HG02840 (cell line): ENCODE results near the gene ELK1.

Source experiments
- ATAC-seq: cut with Tn5 transposase; IDR thresholded peaks from one replicate; pipeline ENCODE4 v1.9.1; 2021; ENCODE audit warnings: mild to moderate bottlenecking, moderate library complexity, moderate number of reproducible peaks; ENCODE audit not compliant: unreplicated experiment, low FRiP score

ELK1 gene

DNA sequence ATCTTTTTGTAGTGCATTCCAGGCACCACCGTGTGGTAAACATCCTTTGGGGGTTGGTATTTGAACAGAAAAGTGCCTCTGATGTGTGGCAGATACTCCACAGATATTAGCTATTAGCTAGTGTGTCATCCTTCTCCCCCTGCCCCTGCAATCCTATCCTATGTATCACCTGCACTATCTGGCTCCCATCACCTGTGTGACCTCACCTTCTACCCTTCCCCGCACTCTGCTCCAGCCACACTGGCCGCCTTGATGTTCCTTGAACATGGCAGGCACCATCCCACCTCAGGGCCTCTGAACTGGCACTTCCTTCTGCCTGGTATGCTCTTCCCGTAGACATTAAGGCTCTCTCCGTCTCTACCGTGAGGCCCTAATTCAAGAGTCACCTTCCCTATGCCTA lies 3.7 kb downstream of the ELK1 start:
- ATAC-seq: no peak

DNA sequence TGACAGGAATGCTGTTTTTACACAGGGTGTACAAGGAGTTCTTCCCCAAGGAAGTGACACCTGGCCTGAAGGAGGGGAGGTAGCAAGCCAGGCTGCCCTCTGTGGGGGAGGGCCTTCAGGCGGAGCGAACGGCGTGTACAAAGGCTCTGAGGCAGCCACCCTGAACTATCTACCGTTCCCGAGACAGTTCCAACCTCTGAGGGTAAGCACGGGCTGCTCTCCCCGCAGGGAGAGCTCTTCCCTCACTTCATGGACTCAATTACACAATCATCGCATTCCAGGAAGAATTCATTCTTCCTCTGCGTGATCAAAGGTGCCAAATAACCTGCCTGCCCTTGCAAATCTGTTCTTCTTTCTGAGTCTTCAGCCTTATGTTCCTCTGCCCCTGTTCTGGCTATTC lies 4.8 kb downstream of the ELK1 start:
- ATAC-seq: no peak

DNA sequence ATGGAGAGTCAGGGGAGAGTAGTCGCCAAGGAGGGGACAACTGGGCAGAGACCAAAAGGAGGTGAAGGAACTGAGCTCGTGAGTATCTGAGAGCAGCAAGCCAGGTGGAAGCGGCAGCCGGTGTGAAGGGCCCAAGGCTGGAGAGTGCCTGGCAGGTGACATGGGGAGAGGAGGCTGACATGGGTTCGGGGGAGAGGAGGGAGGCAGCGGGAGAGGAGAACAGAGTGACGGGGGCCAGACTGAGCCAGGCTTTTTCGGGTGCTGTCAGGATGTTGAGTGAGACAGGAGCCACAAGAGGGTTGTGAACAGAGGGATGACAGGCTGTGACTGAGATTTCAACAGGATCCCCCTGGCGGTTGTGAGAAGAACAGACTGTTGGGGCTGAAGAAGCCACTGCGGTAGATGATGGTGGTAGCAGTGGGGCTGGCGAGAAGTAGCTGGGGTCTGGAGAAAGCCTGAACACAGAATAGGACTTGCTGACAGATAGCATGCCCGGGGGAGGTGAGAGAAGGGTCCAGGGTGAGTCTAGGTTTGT lies 5.7 kb downstream of the ELK1 start:
- ATAC-seq: no peak

DNA sequence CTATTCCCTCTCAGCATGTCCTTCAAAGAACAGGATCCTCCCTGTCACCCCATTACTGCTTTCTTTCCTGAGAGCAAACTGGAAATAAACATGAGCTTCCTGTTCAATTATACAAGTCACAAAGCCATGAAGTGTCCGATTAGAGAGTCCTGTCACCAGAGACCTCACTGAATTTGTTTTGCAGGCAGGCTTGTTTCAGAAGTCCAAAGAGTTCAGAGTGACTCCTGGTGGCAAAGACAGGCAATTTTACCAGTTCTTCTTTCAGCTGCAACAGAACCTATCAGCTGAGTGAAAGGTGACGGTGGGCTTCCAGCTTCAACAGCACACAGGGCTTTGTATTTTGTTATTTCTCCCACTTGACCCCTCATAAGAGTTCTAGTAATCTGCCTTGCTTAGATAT lies 6.4 kb downstream of the ELK1 start:
- no peak for ATAC-seq

DNA sequence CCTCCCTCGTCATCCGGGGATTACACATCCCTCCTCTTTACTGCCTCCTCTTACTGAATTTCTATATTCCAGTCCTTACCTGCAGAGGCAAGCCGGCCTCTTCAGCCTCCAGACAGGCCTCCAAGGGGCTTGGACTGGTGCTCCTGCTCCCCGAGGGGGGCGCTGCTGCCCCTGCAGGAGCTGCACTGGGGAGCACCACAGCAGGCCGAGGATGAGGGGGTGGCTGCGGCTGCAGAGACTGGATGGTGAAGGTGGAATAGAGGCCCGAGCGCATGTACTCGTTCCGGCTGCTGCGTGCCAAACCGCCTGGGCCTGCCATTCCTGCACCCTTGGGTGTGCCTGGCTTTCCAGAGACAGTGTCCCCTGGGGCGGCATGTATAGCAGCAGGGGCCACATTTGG lies 11.5 kb downstream of the ELK1 start:
- ATAC-seq: no peak

DNA sequence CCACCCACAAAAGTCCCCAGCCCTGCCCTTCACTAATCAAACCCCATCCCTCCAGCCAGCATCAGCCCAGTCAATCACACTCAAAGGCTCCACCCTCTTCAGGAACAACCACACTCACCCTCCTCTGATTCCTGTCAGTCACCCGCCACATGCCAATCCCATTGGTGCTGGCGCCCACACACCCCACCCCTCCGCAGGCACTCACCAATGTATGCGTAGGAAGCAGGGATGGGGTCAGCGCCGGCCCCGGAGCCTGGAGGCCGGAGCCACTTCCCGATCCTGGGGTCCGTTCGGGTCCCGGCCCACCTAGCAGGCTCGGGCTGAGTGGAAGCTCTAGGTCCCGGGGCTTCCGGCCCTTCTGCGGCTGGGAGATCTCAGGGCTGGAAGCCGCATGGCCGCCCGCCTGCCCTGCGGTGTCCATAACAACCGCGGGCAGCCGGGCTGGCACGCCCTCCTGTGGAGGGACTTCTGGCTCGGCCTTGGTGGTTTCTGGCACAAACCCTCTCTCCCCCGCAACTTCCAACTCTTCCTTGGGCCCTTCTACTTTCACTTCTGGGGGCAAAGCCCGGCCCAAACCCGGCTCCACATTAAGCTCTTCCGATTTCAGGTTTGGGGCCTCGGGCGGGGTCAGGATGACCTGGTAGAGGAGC lies 12.7 kb downstream of the ELK1 start:
- ATAC-seq: no peak

DNA sequence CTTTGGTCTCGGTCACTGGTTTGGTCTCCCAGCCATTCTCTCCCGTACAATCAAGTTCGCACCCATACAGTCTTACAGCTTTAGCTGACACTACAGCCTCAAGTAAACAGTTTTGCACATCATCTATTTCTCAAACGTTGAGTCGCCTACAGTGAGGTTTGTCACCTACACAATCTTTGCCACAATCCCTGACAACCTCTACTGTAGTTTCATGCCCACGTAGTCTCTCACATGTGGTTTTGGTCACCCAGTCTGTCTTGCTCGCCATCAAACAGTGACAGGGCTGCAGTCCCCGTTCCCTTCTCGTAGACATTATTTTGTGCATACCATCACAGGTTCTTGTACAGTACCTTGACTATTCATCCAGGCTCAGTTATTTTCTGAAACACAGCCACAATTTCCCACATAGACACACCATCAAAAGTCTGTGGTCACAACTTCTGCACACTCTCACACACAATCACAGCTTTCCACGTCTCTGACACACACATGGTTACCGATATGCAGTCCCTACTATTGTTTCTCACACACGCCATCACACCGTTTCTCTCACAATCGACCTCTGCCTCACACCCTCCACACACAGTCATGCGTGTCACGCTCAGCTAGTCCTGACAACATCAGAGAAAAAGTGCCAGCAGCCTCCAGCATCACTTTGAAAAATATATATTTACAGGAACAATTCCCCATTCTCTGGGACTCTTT lies 15.3 kb downstream of the ELK1 start:
- no peak for ATAC-seq

DNA sequence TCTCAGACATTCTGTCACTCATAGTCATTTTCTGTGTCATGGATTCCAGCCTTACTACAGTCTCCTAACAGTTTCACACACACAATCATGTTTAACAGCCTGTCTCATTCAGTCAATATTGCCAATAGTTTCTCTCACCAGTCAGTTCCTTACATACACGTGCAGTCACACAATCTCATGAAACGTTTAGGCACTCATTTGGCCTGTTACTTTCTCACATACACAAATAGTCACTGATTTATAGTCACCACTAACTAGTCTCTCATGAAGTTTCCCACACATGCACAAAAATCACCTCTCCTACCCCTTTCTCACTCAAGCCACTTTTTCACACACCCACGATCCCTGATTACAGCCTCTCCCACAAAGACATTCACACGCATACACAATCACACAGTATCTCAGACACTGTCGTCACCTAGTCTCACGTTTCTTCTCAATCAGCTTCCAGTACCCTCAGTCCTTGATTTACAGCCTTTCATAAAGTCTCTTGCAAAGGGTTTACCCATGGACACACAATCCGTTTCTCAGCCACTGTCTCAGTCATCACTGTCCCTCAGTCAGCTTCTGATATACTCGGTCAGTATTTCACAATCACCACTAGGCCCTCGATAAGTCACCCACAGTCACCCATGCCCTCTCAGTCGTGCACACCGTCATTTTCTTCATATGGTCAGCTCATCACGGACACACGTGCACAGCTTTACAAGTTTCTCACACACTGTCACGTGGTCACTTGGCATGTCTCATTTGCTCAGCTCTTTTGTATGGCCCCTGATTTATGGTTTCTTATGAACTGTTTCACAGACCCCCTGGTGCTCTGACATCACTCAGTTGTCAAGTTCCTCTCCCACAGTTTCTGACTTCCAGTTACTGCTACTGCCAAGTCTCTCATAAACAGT lies 16.4 kb downstream of the ELK1 start:
- ATAC-seq: no peak

DNA sequence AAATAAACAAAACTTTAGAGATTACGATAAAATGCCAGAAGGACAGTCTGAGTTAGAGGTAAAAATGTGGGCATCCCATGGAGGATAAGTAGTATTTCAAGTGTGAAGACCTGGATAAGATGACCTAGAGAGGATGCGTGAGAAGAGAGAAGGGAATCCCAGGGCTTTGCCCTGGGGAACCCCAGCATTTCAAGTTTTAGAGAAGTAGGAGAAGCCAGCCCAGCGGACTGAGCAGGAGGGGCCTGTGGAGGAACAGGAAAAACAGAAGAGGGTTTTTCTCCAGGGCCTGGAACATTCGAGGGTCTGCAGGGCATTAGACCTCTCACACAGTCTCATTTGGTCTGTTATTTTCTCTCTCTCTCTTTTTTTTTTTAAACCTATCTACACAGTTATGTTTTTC lies 17.7 kb downstream of the ELK1 start:
- no peak for ATAC-seq

DNA sequence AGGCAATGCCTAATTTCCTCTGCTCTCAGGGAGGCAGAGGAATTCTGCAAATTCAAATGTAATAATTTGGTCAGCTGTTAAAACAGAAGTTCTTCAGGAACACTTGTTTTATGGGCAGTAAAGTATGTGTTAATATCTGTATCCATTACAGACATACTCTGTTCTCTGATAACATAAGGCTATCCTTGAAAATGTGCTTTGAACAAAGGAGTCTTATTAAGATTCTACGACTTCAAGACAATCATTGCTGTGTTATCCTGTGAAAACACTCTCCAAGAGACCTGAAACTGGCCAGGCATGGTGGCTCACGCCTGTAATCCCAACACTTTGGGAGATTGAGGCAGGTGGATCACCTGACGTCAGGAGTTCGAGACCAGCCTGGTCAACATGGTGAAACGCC lies 18.7 kb downstream of the ELK1 start:
- ATAC-seq: no peak

DNA sequence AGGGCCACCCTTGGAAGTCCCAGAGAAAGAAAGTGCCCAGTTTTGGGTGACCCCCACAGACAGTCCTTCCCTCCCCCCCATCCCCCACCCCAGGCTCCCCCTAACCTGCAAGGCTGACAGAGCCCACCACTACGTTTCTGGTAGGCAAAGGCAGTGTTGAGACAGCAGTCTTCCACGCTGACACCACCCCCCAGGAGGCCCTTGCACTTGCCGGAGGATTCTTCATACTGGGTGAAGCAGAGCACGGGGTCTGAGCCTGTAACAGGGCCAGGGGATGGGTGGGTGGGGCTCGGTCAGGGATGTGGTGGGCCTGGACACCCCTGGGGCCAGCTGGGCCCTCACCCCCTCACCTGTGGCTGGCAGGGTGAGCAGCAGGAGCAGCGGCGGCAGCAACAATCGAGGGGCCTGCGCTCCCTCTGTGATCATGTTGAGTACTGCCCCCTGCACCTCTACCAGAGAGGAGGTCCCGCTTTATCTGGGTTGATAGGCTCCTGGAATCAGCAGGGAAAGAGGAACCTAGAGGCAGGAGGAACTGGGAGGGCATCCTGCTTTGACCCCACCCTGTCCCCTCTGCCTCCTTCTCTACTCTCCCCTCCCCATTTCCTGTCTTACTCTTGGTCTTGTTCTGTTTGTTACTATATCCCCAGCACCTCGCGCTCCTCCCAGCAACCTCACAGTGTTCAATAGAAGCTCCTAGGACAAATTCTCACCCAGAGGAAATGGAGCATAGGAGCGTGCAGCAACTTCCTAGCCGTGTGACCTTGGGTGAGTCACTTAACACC lies 20.8 kb downstream of the ELK1 start, which contains the start of gene CFP:
Gene CFP (minus strand): TSS at position 512 of the 782 bp plus-strand sequence. CDS start 86 bp downstream, at position 426.
- no peak for ATAC-seq

DNA sequence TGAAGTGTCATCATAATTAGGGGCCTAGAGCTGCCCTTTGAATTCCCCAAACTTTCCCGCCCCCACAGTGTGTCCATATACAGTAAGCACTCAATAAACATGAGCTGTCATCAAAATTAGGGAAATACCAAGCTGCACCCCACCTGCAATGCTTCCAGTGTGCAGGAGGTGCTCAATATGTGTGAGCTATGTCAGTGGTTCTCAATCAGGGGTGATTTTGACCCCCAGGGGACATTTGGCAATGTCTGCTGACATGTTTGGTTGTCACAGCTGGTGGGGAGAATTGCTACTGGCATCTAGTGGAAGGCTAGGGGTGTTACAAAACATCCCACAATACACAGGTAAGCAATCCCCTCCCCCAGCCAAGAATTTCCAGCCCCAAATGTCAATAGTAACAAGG lies 21.4 kb downstream of the ELK1 start:
- ATAC-seq: no peak

DNA sequence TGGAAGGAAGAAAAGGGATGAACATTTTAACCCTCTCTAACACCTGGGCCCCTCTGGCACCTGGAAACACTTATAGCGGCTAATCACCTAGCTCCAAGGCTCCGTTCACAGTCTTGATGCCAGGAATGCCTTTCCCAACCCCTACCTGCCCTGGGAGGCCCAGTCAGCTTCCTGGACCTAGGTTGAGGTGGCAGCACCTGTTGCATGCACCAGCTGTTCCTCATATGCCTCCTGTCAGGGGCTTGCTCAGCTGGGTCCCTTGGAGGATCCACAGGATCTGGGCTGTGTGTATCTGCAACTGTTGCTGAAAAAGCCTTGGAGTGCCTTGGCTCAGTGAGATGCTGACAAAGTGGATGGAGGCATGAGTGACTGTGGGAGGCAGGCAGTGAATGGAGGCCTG lies 25.0 kb downstream of the ELK1 start:
- ATAC-seq: no peak

DNA sequence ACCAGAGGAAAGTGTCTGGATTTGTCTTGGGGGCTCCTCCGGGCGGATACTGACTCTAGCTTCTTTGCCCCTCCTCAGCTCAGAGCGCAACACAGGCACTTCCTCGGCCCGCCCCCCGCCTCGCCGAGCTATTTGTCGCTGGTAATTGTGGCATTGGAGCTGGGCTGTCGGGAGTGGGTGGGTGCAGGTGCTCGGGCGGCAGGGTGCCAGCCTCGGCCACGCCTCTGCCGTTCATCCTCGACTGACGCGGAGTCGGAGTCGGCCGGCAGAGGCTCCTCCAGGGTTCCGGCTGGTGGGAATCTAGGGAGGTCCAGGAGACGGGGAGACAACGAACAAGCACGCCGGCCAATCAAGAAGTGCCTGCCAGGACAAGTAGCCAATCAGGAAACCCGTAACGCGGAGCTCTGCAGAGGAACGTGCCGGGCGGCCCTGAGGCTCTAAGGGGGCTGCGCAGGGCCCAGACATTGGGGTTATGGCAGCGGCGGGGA lies 26.8 kb downstream of the ELK1 start:
- ATAC-seq: no peak

DNA sequence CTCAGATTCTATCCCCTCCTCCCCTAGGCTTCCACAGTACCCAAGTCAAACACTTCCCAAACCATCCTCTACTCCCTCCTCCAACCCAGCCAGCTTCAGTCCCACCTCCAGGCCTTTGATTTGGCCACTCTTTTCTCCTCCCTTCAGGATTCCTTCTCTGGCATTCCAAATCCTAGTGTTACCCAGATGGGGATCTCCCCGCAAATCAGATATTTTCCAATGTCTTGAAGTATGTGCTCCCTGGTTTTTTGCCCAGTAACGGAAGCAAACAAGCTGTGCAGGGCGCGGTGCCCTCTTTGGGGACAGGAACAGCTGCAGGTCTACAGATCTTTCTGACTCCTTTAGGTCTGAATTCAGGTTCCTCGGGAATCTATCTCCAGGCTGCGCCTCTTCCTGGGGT lies 28.5 kb downstream of the ELK1 start:
- ATAC-seq: no peak

DNA sequence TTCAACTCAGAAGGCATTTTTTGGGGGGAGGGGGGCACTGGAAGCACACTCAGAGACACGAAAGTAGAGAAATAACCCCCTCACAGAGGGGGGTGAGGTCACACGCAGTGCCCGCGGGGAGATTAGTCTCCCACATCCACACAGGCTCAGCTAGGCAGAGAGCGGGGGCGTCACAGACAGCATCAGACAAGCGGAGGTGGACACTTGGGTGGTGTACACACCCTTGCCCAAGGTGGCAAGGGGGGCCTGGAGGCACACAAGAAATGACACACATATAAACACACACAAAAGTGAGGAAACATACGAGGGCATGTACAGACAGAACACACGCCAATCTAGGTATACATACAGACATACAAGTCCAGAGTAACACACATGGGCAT lies 30.1 kb downstream of the ELK1 start:
- no peak for ATAC-seq

DNA sequence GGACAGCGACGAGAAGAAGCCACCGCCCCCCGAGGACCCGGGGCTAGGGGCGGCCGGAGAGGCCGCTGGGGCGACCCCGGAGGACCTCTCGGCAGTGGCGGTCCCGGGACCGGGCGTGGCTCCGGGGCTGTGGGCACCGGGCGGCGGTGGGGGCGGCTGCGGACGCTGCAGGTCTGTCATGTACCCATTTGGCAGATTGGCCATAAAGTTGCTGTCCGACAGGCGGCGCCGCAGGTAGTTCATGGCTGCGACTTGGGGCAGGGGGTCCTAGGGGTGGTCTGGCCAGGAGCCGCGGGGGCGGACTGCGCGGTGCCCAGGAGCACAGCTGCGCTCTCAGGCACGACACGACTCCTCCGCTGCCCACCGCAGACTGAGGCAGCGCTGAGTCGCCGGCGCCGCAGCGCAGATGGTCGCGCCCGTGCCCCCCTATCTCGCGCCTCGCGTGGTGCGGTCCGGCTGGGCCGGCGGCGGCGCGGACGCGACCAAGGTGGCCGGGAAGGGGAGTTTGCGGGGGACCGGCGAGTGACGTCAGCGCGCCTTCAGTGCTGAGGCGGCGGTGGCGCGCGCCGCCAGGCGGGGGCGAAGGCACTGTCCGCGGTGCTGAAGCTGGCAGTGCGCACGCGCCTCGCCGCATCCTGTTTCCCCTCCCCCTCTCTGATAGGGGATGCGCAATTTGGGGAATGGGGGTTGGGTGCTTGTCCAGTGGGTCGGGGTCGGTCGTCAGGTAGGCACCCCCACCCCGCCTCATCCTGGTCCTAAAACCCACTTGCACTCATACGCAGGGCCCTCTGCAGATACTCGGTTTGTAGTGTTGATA lies 30.7 kb downstream of the ELK1 start, which contains the start of gene SYN1:
Gene SYN1 (minus strand): TSS at position 372 of the 817 bp plus-strand sequence. CDS start 129 bp downstream, at position 243.
- ATAC-seq: no peak

DNA sequence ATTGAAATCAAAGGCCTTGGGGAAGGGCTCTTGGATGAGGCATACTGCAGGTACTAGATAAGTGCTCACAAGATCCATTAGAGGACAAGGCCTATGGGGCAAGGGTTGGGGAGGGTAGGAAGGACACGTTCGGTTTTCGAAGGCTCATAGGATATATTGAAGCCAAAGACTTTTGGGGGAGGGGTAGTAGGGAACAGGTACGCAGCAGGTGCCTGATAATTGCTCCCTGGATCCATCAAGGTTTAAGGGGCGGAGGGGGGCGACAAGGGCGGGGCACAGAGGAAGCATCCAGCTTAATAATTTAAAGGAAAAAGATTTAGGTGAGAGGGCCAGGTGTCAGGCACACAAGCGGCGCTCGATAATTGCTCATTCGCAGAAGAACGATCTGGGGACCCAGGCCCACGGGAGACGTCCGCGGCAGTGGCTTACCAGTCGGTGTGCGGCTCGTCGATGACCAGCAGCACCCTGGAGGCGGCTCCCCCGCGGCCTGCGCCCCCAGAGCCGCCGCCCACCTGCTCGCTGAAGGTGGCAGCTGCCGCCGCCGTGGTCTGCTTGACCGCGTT lies 31.4 kb downstream of the ELK1 start:
- ATAC-seq: no peak

DNA sequence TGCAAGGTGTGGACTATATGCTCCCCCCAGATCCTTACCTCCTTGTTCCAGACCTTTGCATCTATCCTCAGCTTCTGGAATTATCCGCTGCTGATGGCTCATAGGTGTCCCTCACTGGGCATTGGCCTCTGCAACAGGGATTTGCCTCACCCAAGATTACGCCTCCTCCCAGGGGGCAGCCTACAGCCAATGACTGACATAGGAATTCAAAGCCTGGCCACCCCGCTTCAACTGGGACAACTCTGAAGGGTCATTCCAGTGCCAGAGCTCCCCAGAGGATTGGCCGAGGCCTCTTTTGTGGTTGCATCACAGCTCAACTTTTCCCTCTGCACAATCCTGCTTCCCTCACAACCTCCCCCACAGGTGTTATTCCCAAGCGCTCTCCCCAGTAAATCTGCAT lies 35.7 kb downstream of the ELK1 start:
- ATAC-seq: no peak
